Sigmoid colon (tissue), 4 donors: ENCODE results near the gene SLC13A4.

Source experiments
- CTCF ChIP-seq, 4 experiments: fragments of 450-650 bp in 3 of 4; fragments of 200-600 bp in 1 of 4; IDR thresholded peaks; one replicate each; pipeline ENCODE4 v1.5.1; 2016 to 2019; ENCODE audit warnings: antibody characterized with exemption in 4 of 4, mild to moderate bottlenecking in 3 of 4, moderate library complexity in 2 of 4
- POLR2A ChIP-seq, 2 donors: fragments of 450-650 bp; IDR thresholded peaks; one replicate each; pipeline ENCODE4 v1.6.1; 2016; ENCODE audit warnings: antibody characterized with exemption in 2 of 2, mild to moderate bottlenecking in 2 of 2, moderate library complexity in 2 of 2
- POLR2AphosphoS5 ChIP-seq, 4 donors: sonication (generic); formaldehyde crosslinking; IDR thresholded peaks; one replicate each; pipeline ENCODE4 v1.6.1; 2017; ENCODE audit warnings: antibody characterized with exemption in 4 of 4

GRCh38 chr7:135704698-135705097 is 23.3 kb downstream of the SLC13A4 start:
- TF ChIP-seq CTCF (IDR thresholded peaks at IDR 0.05) (no peak), POLR2A (IDR thresholded peaks at IDR 0.05) (no peak), POLR2AphosphoS5 (IDR thresholded peaks at IDR 0.05) (no peak)
